ENCODE data around the gene F13A1.
A peak's percentile ranks its signal among the peaks of the same experiment; 100 is the strongest.

Gene F13A1

DNA sequence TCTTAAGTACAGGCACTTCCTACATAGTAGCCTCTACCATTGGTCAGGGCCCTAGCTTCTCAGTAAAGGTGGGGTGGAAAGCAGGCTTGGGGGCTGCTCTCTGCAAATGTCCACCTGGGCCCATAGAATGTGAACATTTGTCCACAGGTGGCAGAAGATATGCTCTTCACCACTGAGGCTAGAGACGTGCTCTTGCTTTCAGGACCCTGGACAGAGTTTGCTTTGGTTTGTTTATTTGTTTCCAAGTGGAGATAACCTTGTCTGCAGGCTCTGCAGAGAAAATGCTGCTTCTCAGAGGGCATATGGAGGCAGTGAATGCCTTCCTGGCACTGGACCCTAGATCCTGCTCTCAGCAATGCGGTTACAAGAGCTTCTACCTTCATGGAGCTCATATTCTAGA lies 129.0 kb downstream of the F13A1 start:
- DNase-seq: no peak

- DNase-seq: no peak
These were observed 139.8 kb downstream of the F13A1 start for GRCh38 chr6:6180684-6181083.

DNA sequence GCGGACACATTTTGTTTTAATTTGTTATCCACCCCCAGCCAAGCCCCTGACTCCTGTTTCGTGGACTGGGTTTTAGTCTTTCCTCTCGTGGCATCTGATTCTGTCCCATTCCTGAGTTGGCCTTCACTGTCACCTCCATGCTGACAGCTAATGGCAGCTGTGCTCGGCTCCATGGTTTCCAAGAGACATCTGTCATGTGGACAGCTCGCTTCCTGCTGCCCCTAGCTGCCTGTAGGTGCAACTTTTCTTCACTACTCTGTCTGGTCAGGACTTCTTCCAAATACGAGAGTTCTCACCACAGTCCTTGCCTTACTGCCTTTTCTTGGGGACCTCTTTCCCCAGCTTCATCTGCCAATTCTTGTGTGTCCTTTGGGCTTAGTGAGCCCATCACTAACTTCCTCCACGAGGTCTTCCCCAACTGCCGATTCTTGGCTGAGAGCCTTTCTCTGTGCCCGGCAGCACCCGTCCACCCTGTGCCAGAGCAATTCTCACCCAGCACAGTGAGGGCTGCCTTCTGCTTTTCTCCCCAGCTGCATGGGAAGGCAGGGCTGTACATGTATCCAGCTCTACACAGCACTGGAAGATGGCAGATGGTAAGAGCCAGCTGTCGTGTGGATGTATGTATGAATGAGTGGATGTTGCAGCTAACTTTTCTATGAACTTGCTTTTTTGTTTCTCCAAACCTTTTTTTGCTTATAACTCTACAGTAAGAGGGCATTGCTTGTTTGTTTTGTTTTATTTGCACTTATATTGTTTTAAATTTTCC lies 140.4 kb downstream of the F13A1 start:
- no peak for DNase-seq

GRCh38 chr6:6178795-6179194 lies 141.7 kb downstream of the F13A1 start:
- DNase-seq: no peak

DNA sequence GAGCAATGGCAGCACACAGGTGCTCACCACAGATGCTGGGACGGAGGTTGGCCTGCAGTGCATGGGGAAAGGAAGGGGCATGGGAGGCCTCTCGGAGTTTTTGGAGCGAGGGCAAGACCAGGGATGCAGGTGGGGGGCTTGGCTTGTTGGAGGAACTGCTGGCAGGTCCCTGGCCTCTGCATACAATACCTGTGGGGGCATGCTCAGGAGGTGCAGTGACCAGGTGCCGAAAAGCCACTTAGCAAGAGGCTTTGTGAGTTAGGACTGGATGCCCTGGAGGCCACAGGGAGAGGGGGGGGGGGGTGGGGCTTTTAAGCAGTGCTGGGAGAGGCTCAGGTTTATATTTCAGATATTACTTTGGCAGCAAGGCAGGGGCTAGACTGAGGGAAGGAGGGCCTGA lies 142.7 kb downstream of the F13A1 start:
- DNase-seq: no peak

- no peak for DNase-seq
These were observed 143.8 kb downstream of the F13A1 start for GRCh38 chr6:6176586-6177228.

GRCh38 chr6:6176127-6176526 lies 144.3 kb downstream of the F13A1 start:
- no peak for DNase-seq

GRCh38 chr6:6169141-6169540 lies 151.3 kb downstream of the F13A1 start:
- no peak for DNase-seq

DNA sequence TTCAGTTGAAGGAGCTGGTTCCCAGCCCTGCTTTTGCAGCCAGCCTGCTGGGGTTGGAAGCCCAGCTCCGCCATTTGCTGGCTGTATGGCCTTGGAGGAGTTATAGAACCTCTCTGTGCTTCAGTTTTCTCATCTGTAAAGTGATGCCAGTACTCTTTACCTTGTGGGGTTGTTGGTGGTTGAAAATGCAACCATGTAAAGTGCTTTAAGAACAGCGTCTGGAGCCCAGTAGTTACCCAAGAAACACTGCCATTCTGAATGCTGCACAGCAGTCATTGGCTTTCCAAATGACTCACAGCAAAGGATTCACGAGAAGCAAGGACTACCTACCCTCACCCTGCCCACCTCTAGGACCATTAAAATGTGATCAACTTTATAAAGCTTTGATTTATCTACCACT lies 154.4 kb downstream of the F13A1 start:
- DNase-seq: no peak

DNA sequence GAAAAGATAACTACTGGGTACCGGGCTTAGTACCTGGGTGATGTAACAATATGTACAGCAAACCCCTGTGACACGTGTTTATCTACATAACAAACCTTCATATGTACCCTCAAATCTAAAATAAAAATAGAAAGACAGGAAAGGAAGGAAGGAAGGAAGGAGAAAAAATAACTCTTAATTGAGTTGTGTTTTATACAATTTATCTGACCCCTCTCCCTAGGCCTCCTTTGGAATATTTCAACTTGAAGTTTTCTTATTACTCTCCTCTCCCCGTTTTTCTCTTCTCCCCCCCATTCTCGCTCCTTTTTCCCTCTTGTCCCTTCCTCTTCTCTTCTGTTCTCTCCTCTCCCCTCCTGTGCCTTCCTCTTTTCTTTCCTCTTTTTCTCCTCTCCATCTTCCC lies 156.1 kb downstream of the F13A1 start:
- no peak for DNase-seq

DNA sequence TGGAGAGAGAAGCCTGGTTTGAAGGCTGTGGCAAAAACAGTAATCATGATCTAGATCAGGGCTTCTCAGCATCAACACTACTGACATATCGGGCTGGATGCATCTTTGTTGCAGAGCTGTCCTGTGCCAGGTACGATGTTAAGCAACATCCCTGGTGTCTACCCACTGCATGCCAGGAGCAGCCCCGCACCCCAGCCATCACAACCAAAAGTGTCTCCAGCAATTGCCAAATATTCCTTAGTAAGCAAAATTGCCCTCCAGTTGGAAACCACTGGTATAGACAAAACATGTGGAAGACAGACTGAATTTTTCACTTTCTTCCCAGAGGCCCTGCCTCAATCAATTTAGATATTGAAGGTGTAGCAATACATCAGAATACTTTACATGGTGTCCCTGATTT lies 166.1 kb downstream of the F13A1 start:
- DNase-seq: no peak

- DNase-seq: no peak
These were observed 168.4 kb downstream of the F13A1 start for GRCh38 chr6:6152060-6152459.

DNA sequence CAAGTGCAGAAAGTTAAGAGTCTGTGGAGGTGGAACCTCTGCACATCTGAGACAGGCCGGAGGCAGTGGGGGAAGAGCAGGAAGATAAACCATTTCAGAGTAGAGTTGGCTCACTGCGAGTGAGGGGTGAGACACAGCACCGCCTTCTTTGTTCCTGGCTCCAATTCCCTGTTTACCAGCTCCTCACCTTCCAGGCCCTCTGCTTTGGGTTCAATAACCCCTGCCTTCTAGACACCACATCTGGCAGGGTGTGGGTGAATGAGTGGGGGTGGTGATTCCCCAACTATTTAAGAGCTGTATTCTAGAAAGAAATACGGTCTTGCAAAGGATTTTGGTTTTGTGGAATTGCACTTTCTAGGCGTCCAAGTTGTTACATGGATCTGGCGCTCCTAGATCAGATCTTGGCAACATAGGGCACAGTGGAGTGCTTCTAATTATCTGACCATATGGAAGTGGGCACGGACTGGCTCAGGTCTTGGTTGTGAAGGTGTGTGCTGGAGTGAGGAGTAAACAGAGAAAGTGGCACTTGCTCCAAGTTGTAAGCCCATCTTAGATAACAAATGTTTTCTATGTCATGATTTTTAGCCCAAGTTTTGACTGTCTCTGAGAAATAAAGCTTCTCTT lies 172.2 kb downstream of the F13A1 start:
- DNase-seq: no peak

DNA sequence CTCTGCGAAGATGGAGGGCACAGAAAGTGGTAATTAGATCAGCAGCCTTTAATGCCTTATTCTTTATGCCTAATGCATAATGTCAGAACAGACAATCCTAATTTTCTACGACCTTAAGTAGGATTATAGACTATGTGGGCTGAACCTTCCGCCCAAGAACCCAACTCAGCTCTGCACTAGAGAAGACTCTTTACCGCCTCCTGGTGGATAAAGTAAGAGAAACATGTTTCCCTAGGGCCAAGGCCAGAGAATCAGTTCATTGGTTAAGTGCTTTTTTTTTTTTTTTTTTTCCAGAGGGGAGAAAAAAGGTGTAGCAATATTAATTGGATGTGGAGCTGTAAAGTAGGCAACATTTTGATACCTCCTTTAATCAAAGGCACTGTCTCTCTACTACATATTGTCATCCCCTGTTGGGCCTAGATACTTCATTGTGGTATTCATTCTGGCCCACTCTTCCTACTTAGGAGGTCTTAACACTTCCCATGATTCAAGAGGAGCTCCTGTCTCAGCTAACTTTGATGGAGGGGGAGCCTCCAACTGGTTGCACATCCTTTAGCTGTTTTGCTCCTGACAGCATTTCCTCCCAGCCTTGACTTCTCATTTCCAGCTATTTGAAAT lies 188.9 kb downstream of the F13A1 start:
- DNase-seq: peak in 1 of 2 donors; percentile 20

- DNase-seq: no peak
These were observed 195.0 kb downstream of the F13A1 start for GRCh38 chr6:6125495-6125894.

GRCh38 chr6:6123803-6124202 lies 196.7 kb downstream of the F13A1 start:
- DNase-seq: no peak

- no peak for DNase-seq
These were observed 198.5 kb downstream of the F13A1 start for GRCh38 chr6:6121943-6122342.

DNA sequence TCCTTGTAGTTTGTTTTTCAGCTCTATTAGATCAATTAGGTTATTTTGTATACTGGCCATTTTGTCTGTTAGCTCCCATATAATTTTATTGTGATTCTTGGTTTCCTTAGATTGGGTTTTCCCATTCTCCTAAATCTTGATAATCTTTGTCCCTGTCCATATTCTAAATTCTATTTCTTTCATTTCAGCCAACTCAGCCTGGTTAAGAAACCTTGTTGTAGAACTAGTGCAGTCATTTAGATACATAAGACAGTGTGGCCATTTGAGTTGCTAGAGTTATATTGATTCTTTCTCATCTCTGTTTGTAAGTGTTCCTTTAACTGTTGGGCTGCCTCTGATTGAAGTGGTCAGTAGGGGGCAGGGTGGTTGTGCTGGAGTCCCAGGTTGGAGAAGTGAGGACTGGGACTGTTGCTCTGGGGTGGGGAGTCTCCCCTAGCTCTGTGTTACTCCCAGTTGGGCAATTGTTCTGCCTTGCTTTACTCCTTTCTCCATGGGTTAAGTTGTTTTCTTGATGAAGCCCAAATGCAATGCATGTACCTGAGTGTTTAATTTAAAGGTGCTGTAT lies 214.9 kb downstream of the F13A1 start:
- DNase-seq: no peak
